Sciatic nerve (tissue), 2 donors: Measurements from ENCODE around the gene PLK2. TPM values are rescaled to one million over a fixed set of nuclear protein-coding genes. Genes with fewer than 3 reads are reported as not detected.
A peak's percentile ranks its signal among the peaks of the same experiment; 100 is the strongest.

Experiments
- ATAC-seq: fragments of 200-7000 bp; cut with Tn5 transposase; one replicate; pipeline ENCODE4 v1.9.1; 2020; ENCODE audit warnings: mild to moderate bottlenecking, moderate library complexity
- DNase-seq: peaks from one replicate; pipeline ENCODE4 v3.0.0-alpha.2; 2020; ENCODE audit warnings: low spot score
- intact Hi-C: fragments of 100-400 bp; cut with DNase I; formaldehyde crosslinking; loops from one replicate; pipeline ENCODE4 v1.14.2; 2022
- total RNA-seq: library from RNA; stranded (reverse); fragmentation: NEBNext Ultra II Directional; extraction: Animal tissue kit (Norgen Biotek cat#: 25700); gene quantifications from one replicate; pipeline ENCODE4 v1.2.1, GENCODE V29; 2021
- donor health status: DM: no; HTN: no; CAD: no.
- donor health status: DM: no; HTN: no; CAD: no.

Gene PLK2
- 145 TPM for total RNA-seq

DNA sequence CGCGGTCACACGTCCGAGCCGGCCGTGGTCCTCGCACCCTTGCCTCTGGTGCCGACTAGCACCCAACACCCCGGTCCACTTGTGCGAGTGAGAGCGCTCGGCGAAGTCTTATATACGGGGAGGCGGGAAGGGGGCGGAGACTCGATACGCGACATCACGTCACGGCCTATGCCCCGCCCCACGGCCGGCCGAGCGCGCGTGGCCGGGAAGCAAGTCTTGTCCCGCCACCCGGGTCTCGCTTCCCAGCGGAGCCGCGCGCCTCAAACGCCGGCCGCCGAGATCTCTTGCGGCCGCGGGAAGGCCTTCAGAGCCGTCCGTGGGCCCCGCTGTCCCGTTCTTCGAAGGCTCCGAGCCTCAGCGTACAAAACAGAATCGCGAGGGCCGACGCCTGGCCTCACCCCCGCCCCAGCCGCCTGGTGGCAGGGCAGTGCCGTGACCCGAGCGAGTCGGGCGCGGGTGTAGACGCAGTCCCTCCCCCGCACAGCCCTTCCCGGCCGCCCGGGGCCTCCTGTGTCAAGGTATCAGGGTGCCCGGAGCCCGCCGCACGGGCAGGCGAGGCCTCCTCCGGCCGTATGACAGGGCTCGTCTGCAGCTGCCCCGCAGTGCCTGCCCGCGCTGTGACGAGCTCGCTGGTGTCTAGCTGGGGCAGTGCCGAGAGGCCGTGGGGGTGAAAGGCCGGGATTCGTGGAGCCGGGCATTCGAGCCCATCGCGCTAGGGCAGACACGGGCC is at the start of gene PLK2:
Gene PLK2, minus strand, starts transcription at position 85 of the 730 bp plus-strand sequence. CDS start 127 bp downstream, outside the sequence.
- ATAC-seq: peak; percentile 98
- peak; percentile 99 for DNase-seq

DNA sequence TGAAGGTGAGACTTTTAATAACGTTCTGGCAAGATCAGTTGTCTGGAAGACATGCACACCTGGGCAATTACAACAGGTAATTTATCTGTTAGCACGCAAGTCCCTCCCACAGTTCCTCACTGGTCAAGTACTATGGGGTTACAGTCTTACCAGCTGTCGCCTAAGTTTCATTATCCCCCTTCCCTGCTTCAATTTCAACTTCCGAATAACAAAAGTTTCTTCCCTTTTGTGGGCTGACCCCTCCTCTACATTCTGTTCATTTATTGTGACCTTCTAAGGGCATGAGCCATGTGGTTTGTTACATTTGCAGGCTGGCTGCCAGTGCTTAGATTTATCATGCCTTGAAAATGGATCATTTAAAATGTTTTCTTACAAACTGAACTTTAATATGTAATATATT is 47.8 kb upstream of the PLK2 start:
- ATAC-seq (no peak), DNase-seq (no peak)
- intact Hi-C loops: no loop called here

More for the DNA sequence above, at the start of gene PLK2:
- intact Hi-C loops: loop anchor here (5.0 kb wide), 1 partner anchor 1158 kb away; no protein-coding TSS in a partner anchor

DNA sequence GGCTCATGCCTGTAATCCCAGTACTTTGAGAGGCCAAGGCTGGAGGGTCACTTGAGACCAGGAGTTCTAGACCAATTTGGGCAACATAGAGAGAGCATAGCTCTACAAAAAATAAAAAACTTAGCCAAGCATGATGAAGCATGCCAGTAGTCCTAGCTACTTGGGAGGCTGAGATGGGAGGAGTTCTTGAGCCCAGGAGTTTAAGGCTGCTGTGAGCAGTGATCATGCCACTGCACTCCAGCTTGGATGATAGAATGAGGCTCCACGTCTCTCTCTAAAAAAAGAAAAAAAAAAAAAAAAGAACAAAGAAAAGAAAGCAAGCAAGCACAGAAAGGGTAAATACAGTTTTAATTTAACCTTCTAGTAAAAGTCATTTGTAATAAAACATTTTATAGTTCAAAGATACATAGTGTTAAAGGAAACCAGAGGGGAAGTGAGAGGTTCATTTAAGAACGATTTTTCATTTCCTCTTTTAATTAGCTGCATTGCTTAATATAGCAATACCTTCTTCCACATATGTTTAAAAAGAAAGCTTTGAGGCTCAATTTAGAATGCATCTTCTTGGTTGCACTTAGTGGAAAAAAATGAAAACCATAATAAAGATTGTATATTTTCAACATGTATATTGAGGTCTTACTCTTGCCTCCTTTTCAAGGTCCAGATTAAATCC is 46.2 kb upstream of the PLK2 start:
- no peak for ATAC-seq
- intact Hi-C loops: no loop called here
- no peak for DNase-seq

DNA sequence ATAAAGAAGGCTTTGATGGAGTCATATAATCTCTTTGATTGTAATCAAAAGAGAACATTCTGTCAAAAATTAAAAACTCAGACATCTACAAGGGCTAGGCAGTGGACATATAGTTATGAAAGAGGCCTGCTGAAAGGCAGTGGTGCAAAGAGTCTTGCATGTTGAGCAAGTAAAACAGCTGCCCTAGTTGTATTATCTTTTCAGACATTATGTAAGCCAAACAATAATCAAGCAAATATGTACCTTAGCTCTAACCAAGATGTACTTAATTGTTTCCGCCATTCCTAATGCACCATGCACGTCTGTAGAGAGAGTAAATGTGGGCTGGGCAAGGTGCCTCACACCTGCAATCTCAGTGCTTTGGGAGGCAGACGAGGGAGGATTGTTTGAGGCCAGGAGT is 45.6 kb upstream of the PLK2 start:
- ATAC-seq (no peak), DNase-seq (no peak)
- intact Hi-C loops: no loop called here

DNA sequence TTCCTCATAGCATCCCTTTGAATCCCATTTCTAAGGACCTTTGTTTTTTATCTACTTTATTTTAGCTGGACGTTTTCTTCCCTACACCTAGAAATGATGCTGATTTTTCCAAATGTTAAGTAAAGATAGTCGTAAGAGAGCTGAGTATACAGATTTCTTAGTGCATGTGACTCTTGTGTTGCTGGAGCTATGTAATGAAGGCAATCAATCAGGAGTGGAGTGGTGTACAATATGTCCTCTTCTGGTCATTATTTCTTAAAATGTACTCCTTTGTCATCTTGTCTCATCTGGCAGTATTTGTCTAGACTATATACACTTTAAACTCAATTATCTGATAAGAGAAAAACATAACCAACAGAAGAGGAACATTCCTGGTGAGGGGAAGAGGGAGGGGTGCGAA is 44.9 kb upstream of the PLK2 start:
- no peak for ATAC-seq
- intact Hi-C loops: no loop called here
- DNase-seq: no peak

DNA sequence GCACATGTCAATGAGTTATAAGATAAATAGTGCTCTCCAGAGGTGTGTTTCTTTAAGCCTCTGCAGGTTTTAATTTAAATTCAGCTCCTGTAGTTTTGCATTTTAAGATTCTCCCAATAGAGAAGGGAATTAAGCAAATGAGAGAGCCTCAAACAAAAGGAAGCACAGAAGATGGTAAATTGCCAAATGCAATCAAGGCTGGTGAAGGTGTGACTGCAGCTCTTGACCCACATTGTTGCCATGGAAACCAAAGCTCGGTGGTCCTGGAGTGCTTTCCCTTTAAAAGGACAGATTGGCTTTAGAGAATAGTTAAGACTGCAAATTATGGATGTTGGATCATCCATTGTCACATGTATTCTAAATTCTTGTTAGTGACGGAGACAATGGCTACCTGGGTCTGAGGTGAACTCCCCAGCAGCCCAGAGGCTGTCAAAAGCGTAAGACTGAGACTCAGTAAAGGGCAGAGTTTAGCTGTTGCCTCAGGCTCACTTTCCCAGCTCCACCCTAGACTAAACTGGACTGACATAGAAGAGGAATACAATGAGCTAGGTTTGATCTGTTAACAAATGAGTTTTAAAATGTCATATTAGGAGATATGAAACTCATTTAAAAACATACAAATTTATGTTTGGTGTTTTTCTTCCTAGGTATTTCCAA is 43.6 kb upstream of the PLK2 start:
- ATAC-seq (no peak), DNase-seq (no peak)
- intact Hi-C loops: no loop called here

DNA sequence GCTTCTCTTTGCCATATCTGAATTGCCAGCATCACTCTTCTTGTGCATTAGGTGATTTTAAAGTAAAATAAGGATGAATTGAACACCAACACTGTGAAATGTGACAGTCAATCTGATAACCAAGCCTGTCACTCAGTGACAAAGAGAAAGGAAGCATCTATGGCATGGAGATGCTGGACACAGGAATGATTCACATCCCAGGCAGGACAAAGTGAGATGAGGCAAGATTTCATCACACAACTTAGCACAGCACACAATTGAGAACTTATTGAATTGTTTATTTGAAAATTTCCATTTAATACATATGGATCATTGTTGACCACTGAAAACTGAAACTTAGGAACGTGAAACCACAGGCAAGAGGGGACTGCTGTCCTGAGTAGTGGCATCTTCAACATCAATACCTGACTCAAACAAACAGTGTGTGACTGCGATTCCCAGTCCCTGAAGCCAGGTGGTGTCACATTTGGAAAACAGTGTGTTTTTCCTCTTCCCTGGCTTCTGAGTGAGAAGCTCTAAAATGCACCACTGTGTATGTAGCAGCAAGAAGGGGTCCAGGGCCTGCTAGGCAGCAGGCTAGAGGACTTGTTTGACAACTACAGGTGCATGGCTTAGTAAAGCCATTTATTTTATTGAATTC is 42.0 kb upstream of the PLK2 start:
- ATAC-seq (no peak), DNase-seq (no peak)
- intact Hi-C loops: no loop called here

DNA sequence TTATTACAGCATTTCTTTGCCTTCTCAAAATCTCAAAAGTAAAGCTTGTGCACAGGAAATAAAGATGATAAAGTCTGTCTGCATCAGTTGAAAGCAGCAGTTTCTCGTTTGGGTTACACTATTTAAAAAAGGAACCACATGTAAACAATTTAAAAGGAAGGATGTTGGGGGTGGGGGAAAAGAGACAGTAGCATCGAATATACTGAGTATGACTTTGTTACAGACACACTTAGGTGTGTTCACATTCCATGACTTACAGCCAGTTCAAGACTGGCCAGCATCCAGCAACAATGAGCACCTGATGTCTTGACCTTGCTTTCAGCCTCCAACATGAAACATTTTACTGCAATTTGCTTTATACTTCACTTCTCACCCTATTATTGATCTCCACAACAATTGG is 40.1 kb upstream of the PLK2 start:
- intact Hi-C loops: no loop called here
- DNase-seq: no peak
- ATAC-seq: no peak

DNA sequence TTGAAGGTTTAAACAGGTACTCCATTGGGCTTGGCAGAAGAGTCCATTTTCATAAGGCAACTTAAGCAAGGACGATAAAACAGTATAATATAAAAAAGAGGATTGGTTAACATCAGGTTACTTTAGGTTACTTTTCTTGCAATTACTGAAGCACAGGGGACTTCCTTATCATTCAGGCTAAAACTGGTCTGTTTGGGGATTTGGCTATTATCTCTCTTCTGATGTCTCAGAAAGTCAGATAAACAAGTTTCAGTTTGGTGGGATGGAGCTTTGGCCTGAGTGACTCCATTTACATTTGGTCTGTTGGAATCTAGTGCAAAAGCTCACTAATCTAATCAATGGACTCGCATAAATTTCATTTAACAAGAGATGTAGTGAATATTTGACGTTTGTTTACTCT is 39.3 kb upstream of the PLK2 start:
- no peak for DNase-seq
- intact Hi-C loops: no loop called here

DNA sequence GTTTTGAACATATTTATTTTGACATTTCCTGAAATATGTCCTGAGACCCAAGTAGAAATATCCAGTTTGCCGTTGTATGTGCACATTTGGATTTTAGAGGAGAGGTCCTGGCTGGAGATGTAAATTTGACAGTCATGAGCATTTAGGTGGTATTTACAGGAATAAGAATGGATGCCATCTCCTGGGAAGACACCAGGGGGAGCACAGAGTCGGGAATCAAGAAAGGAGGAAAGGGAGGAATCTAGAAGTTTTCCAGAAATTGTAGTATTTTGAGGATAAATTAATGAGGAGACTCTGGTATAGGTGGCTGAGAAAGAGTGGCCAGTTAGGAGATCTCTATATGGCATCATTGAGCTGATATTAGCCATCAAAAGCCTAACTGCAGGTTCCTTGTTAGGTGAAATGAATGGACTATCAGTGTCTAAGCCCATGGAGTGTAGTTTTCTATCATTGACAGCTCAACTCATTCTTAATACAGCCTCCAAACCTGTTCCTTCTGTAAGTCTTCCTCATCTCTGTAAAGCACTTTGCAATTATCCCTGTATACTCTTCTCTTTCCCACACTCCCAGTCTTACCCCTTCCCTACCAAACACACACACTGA is 38.6 kb upstream of the PLK2 start:
- intact Hi-C loops: no loop called here

More for the DNA sequence above, 39.3 kb upstream of the PLK2 start:
- no peak for ATAC-seq

DNA sequence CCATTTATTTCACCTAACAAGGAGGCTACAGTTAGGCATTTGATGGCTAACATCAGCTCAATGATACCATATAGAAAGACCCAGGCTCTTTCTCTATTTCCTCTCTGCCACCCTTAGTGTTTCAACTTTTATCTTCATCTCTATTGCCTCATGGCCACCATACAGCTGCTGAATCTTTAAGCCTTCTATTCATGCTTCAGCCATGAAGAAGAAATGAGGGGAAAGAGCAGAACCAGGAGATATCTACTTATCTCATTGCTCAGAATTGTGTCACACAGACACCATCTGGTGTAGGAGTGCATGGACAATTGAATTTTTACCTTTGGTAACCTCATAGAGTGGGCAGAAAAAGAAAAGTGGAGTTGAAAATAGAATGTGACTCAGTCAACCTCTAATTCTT is 38.0 kb upstream of the PLK2 start:
- intact Hi-C loops: no loop called here
- ATAC-seq: no peak
- DNase-seq: no peak

More for the DNA sequence above, 38.6 kb upstream of the PLK2 start:
- ATAC-seq (peak; percentile 32), DNase-seq (peak; percentile 61)

DNA sequence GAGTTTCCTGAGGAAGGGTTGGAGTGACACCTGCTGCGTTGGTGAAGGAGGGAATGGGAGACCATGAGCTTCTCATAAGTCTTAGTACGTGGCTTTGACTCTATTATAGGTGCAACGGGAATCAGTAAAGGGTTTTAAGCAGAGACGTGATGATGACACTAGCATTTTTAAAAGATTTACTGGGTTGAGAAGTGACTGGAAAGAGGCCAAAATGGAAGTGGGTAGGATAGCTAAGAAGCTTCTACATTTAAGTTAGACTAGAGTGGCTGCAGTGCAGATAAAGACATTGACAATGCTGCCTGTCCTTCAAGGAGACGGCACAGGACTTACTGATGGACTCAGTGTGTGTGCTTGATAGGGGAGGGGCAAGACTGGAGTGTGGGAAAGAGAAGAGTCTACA is 37.5 kb upstream of the PLK2 start:
- ATAC-seq: no peak
- intact Hi-C loops: no loop called here

DNA sequence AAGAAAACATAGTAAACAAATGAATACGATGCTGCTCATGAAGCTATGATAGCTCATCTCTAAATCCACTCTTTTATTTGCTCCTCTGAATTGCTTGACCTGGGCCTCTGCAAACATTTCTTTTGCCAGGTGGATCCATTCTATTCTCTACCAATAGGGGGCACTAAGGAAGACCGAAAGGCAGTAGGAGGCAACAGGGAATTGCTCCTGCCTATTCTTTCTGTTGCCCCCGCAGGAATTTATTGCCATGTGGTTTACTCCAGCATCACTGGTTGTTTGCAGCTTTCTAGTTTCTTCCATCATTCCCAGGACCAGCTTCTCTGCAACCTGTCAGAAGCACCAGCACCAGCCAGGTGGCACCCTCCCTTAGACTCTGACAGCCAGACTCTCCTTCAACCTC is 36.6 kb upstream of the PLK2 start:
- intact Hi-C loops: no loop called here
- ATAC-seq (no peak), DNase-seq (no peak)

More for the DNA sequence above, 37.5 kb upstream of the PLK2 start:
- no peak for DNase-seq

DNA sequence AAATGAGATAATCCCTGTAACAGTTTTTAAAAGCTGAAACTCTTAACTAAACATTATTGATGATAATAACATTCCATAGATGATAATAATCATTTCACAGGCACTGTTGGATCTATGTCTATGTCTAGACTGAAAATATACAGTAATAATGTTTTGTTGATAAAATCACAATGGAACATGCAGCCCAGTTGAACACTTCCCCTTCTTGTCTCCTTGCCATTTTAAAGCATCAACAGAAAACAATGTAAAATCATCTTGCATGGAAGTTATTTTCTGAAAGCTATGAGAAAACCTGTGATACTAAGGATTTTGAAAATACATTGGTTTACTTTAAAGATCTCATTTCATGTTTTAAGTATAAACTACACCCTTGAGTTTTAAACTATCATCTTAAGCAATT is 33.3 kb upstream of the PLK2 start:
- no peak for DNase-seq
- ATAC-seq: no peak
- intact Hi-C loops: no loop called here

DNA sequence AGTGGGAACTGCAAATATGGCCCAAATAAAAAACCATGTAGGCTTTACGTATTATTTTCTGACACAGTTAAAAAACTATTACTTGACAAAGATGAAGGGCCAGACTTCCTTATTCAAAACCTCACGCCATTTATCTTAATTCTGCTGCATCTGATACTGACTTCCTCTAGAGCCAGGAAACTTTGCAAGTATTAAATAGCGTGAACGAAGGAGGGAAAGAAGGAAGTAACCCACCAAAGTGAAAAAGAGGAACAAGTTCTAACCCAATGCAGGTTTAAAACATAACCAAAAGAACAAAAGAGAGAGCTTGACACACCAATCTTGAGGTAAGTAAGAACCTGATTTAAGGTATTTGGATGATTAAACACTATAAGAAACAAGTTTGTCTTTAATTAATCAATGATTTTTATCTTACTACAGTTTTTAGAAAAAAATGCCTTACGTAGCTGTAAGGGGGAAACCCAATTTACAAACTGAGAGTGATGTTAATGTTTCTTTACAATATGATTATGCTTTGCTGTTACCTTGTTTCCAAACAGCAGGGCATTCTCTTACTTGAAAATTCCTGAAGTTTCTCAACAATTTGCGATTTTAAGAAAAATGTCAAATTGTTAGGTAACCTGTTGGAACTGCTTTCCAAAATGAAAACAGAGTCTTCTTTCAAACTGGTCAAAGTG is 31.5 kb upstream of the PLK2 start, which contains the start of gene GAPT:
Gene GAPT, plus strand, starts transcription at position 220 of the 677 bp plus-strand sequence. CDS start 3,102 bp downstream, outside the sequence.
- ATAC-seq: peak; percentile 62
- intact Hi-C loops: no loop called here
- DNase-seq: no peak

DNA sequence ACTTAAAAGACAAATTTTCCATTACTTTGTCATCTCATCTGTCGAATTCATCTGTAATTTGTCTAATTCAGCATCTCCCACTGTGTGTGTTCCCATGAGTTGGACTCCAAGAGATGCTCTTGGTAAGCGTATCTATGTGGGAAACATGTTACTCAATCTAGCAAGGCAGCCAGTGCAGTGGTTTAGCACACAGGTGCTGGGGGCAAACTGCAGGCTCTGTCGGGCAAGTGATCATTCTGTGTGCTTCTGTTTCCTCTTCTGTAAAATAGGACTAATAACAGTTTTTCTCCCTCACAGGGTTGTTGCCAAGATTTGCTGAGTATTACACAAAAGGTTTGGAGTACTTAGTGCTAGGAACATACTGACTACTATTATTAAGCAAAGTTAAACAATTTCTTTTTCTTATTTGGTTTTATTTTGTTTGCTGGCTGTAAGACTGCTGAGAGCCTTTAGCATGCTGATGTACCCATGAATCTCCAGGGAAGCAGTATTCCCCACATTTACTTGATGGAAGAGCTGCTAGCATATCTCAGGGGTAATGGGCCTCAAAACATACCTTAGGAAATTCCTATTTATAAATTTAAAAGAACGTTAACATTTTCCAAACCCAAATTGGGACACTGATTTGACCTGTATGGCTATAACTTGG is 30.6 kb upstream of the PLK2 start:
- DNase-seq: no peak
- intact Hi-C loops: no loop called here
- ATAC-seq: no peak

DNA sequence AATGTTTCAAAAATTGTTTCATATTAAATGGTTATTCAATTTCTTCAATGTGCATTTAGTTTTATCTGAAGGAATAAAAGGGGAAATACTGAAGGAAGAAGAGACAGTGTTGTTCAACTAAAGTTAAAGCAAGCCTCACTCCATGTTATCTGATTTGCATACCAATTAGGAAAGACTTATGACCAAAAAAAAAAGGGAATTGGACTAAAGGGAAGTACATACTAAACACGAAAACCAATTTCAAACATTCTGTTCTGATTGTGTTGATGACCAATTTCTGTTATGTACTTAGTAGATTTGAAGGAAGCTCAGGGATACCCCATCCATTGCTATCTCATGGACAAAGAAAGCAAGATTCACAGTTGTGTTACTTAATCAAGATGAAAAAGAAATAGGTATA is 26.4 kb upstream of the PLK2 start:
- ATAC-seq (no peak), DNase-seq (no peak)
- intact Hi-C loops: no loop called here

DNA sequence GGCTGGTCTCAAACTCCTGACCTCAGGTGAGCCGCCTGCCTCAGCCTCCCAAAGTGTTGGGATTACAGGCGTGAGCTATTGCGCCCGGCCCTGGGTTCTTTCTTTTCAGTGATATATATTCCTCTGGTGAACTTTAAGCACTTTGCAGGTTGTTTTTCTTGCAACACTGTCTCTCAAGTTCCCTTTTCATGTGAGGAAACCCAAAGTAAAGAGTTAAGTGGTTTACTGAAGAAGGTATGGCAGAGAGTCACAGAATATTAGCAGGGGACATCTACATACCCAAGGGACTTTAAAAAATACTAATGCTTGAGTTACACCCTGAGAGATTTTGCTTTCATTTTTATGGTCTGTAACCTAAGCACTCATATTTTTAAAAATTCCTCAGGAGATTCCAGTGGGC is 24.6 kb upstream of the PLK2 start:
- ATAC-seq (no peak), DNase-seq (no peak)
- intact Hi-C loops: no loop called here
